DOHH2 (cell line): ENCODE measurements around the gene ASIC1.

ENCODE experiments used
- EZH2phosphoT487 ChIP-seq: fragments of 200-600 bp; sonication (generic); IDR thresholded peaks from 2 replicates; pipeline ENCODE4 v1.6.1; 2017; ENCODE audit warnings: borderline replicate concordance, mild to moderate bottlenecking, antibody characterized with exemption, low read length, moderate library complexity, mixed read lengths
- TF ChIP-seq, protein P1 (sequence below): fragments of 200-600 bp; sonication (generic); IDR thresholded peaks from one replicate; pipeline ENCODE4 v1.5.1; 2014; ENCODE audit warnings: antibody characterized with exemption, mild to moderate bottlenecking, low read depth, low read length; ENCODE audit not compliant: poor library complexity, severe bottlenecking

DNA sequence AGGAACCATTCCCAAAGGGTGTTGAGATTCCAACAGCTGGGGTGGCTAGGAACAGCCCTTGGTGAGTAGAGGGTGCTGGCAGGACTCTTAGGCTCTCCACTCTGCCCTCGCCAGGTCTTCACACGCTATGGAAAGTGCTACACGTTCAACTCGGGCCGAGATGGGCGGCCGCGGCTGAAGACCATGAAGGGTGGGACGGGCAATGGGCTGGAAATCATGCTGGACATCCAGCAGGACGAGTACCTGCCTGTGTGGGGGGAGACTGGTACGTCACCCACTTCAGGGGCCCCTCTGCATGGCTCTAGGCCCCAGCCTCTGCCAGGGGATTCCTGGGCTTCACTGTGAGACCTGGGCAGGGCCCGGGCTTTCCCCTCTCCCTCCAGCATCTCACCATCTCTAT is 19.7 kb downstream of the ASIC1 start:
- TF ChIP-seq, protein P1, sequence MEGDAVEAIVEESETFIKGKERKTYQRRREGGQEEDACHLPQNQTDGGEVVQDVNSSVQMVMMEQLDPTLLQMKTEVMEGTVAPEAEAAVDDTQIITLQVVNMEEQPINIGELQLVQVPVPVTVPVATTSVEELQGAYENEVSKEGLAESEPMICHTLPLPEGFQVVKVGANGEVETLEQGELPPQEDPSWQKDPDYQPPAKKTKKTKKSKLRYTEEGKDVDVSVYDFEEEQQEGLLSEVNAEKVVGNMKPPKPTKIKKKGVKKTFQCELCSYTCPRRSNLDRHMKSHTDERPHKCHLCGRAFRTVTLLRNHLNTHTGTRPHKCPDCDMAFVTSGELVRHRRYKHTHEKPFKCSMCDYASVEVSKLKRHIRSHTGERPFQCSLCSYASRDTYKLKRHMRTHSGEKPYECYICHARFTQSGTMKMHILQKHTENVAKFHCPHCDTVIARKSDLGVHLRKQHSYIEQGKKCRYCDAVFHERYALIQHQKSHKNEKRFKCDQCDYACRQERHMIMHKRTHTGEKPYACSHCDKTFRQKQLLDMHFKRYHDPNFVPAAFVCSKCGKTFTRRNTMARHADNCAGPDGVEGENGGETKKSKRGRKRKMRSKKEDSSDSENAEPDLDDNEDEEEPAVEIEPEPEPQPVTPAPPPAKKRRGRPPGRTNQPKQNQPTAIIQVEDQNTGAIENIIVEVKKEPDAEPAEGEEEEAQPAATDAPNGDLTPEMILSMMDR = no peak
- no peak for TF ChIP-seq EZH2phosphoT487
